ENCODE data around the gene BRD7.

GRCh38 chr16:50393416-50393815 is 24.6 kb upstream of the BRD7 start:
- TF ChIP-seq CTCF (IDR thresholded peaks at IDR 0.05; ENCODE audit: insufficient read depth, low read length) (no peak), POLR2AphosphoS5 (IDR thresholded peaks at IDR 0.05; ENCODE audit: low read depth) (no peak), GABPA (IDR thresholded peaks at IDR 0.05; ENCODE audit: low read depth) (no peak)

Measured in HL-60 (cell line).